Measurements from ENCODE around the gene ELMO1.
A peak's percentile ranks its signal among the peaks of the same experiment; 100 is the strongest.

ELMO1 gene

GRCh38 chr7:36961693-36962092 is 487.0 kb downstream of the ELMO1 start:
- no peak for DNase-seq

- no peak for DNase-seq
These were observed 487.6 kb downstream of the ELMO1 start for GRCh38 chr7:36961097-36961496.

- no peak for DNase-seq
These were observed 488.6 kb downstream of the ELMO1 start for GRCh38 chr7:36960105-36960504.

GRCh38 chr7:36958111-36958733 is 490.4 kb downstream of the ELMO1 start:
- no peak for DNase-seq

GRCh38 chr7:36957620-36958019 is 491.0 kb downstream of the ELMO1 start:
- DNase-seq, result no peak

GRCh38 chr7:36956814-36957213 is 491.9 kb downstream of the ELMO1 start:
- no peak for DNase-seq

GRCh38 chr7:36955456-36956129 is 493.1 kb downstream of the ELMO1 start:
- DNase-seq, result no peak

- DNase-seq, result no peak
These were observed 497.4 kb downstream of the ELMO1 start for GRCh38 chr7:36951257-36951697.

GRCh38 chr7:36949711-36950600 is 498.7 kb downstream of the ELMO1 start:
- peak; percentile 46 for DNase-seq

GRCh38 chr7:36946401-36946739 is 502.3 kb downstream of the ELMO1 start:
- no peak for DNase-seq

GRCh38 chr7:36945612-36946400 is 502.9 kb downstream of the ELMO1 start:
- no peak for DNase-seq

GRCh38 chr7:36944838-36945237 is 503.8 kb downstream of the ELMO1 start:
- DNase-seq, result no peak

- no peak for DNase-seq
These were observed 504.9 kb downstream of the ELMO1 start for GRCh38 chr7:36943591-36944435.

GRCh38 chr7:36942955-36943354 is 505.7 kb downstream of the ELMO1 start:
- DNase-seq, result no peak

- no peak for DNase-seq
These were observed 506.1 kb downstream of the ELMO1 start for GRCh38 chr7:36942541-36942940.

- no peak for DNase-seq
These were observed 506.6 kb downstream of the ELMO1 start for GRCh38 chr7:36942025-36942424.

GRCh38 chr7:36941359-36941758 is 507.3 kb downstream of the ELMO1 start:
- DNase-seq, result no peak

- no peak for DNase-seq
These were observed 508.8 kb downstream of the ELMO1 start for GRCh38 chr7:36939816-36940215.

GRCh38 chr7:36937754-36938563 is 510.7 kb downstream of the ELMO1 start:
- no peak for DNase-seq

- no peak for DNase-seq
These were observed 516.8 kb downstream of the ELMO1 start for GRCh38 chr7:36931892-36932291.

- no peak for DNase-seq
These were observed 518.9 kb downstream of the ELMO1 start for GRCh38 chr7:36929791-36930190.

Data from left hindlimb (tissue), 1 donor.